ENCODE results near the gene CFAP54.

- TF ChIP-seq CTCF (IDR thresholded peaks at IDR 0.05) (no peak), POLR2A (IDR thresholded peaks at IDR 0.05) (no peak)
Measured at GRCh38 chr12:96846293-96846692, 356.9 kb downstream of the CFAP54 start.

Data from esophagus squamous epithelium (tissue), 4 donors.